Body of pancreas (tissue), 4 donors: Measurements from ENCODE around the gene IFNA5. TPM values are rescaled to one million over a fixed set of nuclear protein-coding genes. Genes with fewer than 3 reads are reported as not detected.
A peak's percentile ranks its signal among the peaks of the same experiment; 100 is the strongest.

ENCODE experiments used
- ATAC-seq: fragments of 150-250 bp; one replicate; pipeline ENCODE4 v1.9.1; 2016
- DNase-seq, 4 donors: peaks; one replicate each; pipeline ENCODE4 v3.0.0-alpha.2; 2019
- H3K27ac ChIP-seq, 4 donors: fragments of 200-600 bp; sonication (generic); 1 replicate in 3 of 4; 2 replicates in 1 of 4; pipeline versions ENCODE4 v1.5.1 to v1.6.1; 2016 to 2019; ENCODE audit warnings: mild to moderate bottlenecking in 1 of 4, mixed read lengths in 1 of 4, moderate library complexity in 1 of 4
- H3K27me3 ChIP-seq, 2 donors: fragments of 200-600 bp; sonication (generic); one replicate each; pipeline ENCODE4 v1.6.0; 2016; ENCODE audit warnings: mild to moderate bottlenecking in 1 of 2
- H3K36me3 ChIP-seq, 2 donors: fragments of 200-600 bp; sonication (generic); replicated peaks in 1 of 2; 2 replicates each; pipeline ENCODE4 v1.5.1; 2016; ENCODE audit warnings: low read depth in 2 of 2; ENCODE audit not compliant: insufficient read depth in 1 of 2
- H3K4me1 ChIP-seq: fragments of 200-600 bp; sonication (generic); one replicate; pipeline ENCODE4 v1.6.0; 2016
- H3K4me3 ChIP-seq, 2 donors: fragments of 200-600 bp; sonication (generic); 1 replicate in 1 of 2; 2 replicates in 1 of 2; pipeline ENCODE4 v1.5.1; 2016 to 2019
- H3K9me3 ChIP-seq, 3 donors: fragments of 200-600 bp; sonication (generic); 1 replicate in 2 of 3; 2 replicates in 1 of 3; pipeline ENCODE4 v1.5.1; 2016
- POLR2A ChIP-seq, 3 donors: fragments of 450-650 bp; IDR thresholded peaks; one replicate each; pipeline ENCODE4 v1.6.1; 2016; ENCODE audit warnings: antibody characterized with exemption in 3 of 3, mild to moderate bottlenecking in 2 of 3
- WGBS, 2 donors: methylation state at CpG; one replicate each; pipeline ENCODE4 v1.1.5; 2017; 5-methylcytosine and 5-hydroxymethylcytosine counted together
- intact Hi-C: fragments of 100-400 bp; cut with DNase I; formaldehyde crosslinking; loops from one replicate; pipeline ENCODE4 v1.15.1; 2023
- total RNA-seq, 2 donors: library from RNA; depleted of rRNA; stranded (reverse); fragments of >200 nt; gene quantifications; one replicate each; pipeline ENCODE4 v1.1.0, GENCODE V29; 2016
- TF ChIP-seq, protein P1 (sequence below), 7 experiments: fragments of 450-650 bp in 4 of 7; fragments of 200-600 bp in 3 of 7; sonication (generic) in 3 of 7; IDR thresholded peaks; one replicate each; pipeline ENCODE4 v1.5.1; 2016 to 2019; ENCODE audit warnings: antibody characterized with exemption in 7 of 7

IFNA5 gene
- total RNA-seq, 2 donors from 2014 or later, result not detected

DNA sequence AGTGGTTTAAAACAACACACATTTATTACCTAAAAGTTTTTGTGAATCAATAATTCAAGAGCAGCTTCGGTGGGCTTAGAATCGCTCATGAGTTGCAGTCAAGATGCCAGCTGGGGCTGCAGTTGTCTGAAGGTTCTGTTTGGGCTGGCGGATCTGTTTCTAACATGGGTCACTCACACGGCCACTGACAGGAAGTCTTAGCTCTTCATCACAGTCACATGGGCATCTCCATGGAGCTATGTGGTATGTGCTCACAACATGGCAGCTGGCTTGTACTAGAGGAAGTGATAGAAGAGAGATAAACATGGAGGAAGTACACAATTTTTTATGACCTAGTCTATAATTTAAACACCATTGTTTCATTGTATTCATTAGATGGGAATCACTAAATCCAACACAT is 18.9 kb upstream of the IFNA5 start:
- TF ChIP-seq, protein P1, sequence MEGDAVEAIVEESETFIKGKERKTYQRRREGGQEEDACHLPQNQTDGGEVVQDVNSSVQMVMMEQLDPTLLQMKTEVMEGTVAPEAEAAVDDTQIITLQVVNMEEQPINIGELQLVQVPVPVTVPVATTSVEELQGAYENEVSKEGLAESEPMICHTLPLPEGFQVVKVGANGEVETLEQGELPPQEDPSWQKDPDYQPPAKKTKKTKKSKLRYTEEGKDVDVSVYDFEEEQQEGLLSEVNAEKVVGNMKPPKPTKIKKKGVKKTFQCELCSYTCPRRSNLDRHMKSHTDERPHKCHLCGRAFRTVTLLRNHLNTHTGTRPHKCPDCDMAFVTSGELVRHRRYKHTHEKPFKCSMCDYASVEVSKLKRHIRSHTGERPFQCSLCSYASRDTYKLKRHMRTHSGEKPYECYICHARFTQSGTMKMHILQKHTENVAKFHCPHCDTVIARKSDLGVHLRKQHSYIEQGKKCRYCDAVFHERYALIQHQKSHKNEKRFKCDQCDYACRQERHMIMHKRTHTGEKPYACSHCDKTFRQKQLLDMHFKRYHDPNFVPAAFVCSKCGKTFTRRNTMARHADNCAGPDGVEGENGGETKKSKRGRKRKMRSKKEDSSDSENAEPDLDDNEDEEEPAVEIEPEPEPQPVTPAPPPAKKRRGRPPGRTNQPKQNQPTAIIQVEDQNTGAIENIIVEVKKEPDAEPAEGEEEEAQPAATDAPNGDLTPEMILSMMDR (IDR thresholded peaks at IDR 0.05), result no peak
- TF ChIP-seq POLR2A (IDR thresholded peaks at IDR 0.05), result no peak
- no peak for ATAC-seq
- Histone ChIP-seq H3K4me3 (no peak overlapping the region), H3K27me3 (no peaks in the 10 kb centered on the region), H3K27ac (no peak overlapping the region), H3K9me3 (no peaks in the 10 kb centered on the region), H3K4me1 (peaks cover 8% of the 10 kb centered on the region), H3K36me3 (peaks cover 0 to 5% of the 10 kb centered on the region in 2 donors)
- intact Hi-C loops, result loop anchor here (10.0 kb wide), 2 partner anchors 81 to 461 kb away; partner anchors contain the start of gene IFNA8
- peak in 1 of 4 donors; percentile 10 for DNase-seq
- 77 to 83% methylated on average over 4 of the region's 4 CpGs for WGBS, 2 donors

DNA sequence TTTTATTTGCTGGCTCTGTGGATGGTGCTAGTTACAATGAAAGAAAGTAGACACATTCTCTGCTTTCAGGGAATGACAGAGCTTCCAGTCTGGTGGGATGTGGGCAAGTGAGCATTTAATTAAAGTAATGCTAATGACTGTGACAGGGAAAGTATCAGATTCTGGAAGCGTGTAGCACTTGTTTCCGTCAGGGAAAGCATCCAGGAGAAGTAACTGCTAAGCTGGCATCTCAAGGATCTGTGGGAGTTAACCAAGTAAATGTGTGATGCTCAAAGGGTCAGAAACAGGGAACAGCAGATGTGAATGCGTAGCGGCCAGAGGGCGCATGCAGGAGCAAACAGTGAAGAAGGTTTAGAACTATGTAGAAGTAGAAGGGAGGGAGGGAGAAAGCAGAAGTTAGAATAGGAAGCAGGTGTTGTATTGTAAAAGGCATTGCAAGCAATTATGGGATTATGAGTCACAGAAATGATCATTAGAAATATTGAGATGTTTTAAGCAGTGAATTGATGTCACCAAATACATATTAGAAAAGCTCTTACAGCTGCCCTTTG is 17.9 kb upstream of the IFNA5 start:
- WGBS, 2 donors, result 82 to 91% methylated on average over 5 of the region's 5 CpGs
- DNase-seq (no peak), ATAC-seq (no peak)
- no peak overlapping the region for H3K27ac ChIP-seq
- no peak for TF ChIP-seq POLR2A (IDR thresholded peaks at IDR 0.05)
- TF ChIP-seq, protein P1 (IDR thresholded peaks at IDR 0.05), result no peak
- H3K36me3 ChIP-seq, result peaks cover 0 to 5% of the 10 kb centered on the region in 2 donors
- intact Hi-C loops, result loop anchor here (10.0 kb wide), 2 partner anchors 82 to 462 kb away; partner anchors contain the start of gene IFNA8
- no peaks in the 10 kb centered on the region for H3K27me3 ChIP-seq
- H3K9me3 ChIP-seq, result no peaks in the 10 kb centered on the region
- H3K4me3 ChIP-seq, result no peak overlapping the region
- H3K4me1 ChIP-seq, result peaks cover 8% of the 10 kb centered on the region

DNA sequence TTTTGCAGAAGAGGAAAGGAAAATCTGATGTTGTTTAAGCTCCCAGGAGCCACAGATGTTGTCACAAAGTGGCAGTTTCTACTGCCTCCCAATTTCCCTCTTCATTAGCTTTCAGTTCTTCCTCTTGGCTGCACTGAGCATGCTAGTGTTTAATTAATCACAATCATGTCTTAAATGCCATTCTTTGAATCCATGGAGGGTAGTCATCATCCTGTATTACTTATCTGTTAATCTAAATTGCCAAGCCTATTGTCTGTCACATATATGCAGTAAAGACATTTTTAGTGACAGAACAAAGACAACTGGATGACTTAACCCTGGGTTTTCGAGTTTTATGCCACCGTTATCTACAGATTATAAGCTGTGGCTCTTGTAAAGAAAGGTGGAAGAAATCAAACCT is 15.4 kb upstream of the IFNA5 start:
- ATAC-seq (no peak), DNase-seq (no peak)
- TF ChIP-seq, protein P1 (IDR thresholded peaks at IDR 0.05), result no peak
- no peak for TF ChIP-seq POLR2A (IDR thresholded peaks at IDR 0.05)
- H3K36me3 ChIP-seq, result peaks cover 0 to 5% of the 10 kb centered on the region in 2 donors
- H3K4me3 ChIP-seq, result no peak overlapping the region
- H3K4me1 ChIP-seq, result peaks cover 3% of the 10 kb centered on the region
- no peaks in the 10 kb centered on the region for H3K9me3 ChIP-seq
- 69 to 70% methylated on average over 2 of the region's 2 CpGs for WGBS, 2 donors
- H3K27me3 ChIP-seq, result no peaks in the 10 kb centered on the region
- intact Hi-C loops, result loop anchor here (10.0 kb wide), 2 partner anchors 84 to 464 kb away; partner anchors contain the start of gene IFNA8
- no peak overlapping the region for H3K27ac ChIP-seq

DNA sequence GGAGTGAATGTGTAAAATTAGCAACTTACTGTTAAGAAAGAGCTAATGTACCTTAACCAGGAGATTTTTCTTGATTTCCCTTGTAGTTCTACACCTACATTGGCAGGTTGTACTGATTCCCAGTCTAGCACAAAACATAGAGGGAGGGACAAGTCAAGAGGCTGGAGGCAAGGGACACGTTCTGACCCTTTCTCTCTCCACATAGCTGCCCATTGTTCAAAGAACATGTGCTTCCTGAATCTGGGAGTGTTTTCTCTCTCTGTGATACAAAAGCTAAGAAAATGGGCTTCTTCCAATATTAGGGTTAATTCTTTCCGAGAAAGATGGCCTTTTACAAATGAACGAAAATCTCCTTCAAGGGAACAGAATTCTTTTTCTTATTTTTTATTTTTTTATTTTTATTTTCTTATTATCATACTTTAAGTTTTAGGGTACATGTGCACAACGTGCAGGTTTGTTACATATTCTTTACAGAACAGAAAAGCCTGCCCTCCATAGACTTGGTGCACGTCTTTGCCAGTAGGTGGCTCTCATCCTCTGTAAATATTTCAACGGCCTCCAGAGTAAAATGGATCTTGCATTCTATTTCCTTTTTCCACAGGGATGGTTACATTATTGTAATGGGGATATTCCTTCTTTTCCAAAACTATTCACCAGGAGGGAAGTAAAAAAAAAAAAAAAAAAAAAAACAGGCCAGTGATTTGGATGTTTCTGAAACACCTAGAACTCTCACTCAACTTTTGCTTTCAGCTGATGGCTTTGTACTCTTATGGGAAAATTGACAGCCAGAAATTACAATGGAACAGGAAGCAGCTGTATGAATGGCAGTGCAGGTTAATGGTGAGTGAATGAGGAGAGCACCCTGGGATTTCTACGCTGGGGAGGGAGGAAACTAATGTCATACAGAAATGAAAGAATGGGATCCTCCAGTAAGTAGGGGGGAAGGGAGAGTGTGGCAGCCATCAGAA is 13.1 kb upstream of the IFNA5 start:
- intact Hi-C loops, result no loop called here
- TF ChIP-seq, protein P1 (IDR thresholded peaks at IDR 0.05), result peak; percentile 29 to 71 (median 64)
- no peak for TF ChIP-seq POLR2A (IDR thresholded peaks at IDR 0.05)
- Histone ChIP-seq H3K27me3 (no peaks in the 10 kb centered on the region), H3K4me1 (no peaks in the 10 kb centered on the region), H3K9me3 (no peaks in the 10 kb centered on the region), H3K4me3 (no peak overlapping the region), H3K36me3 (peaks cover 0 to 5% of the 10 kb centered on the region in 2 donors), H3K27ac (no peak overlapping the region)
- ATAC-seq, result peak; percentile 71
- DNase-seq, result peak; percentile 33 to 57 (median 44)
- WGBS, 2 donors, result 17 to 20% methylated on average over 7 of the region's 7 CpGs
